Stimulated activated CD4-positive, alpha-beta T cell treated with anti-CD3 and anti-CD28 coated beads, Interleukin-4, amount 100 ng/mL, for 4 hours (primary cell): ENCODE data around the gene CDH15.
"Not testable (repeated sequence)": the region's sequence is repeated elsewhere in the genome, so short reads cannot be mapped to it uniquely, and the experiment has no call there.

Source experiments
- DNase-seq, 2 experiments: peaks; one replicate each; pipeline ENCODE4 v3.0.0-alpha.2; 2020

CDH15 gene

GRCh38 chr16:89156740-89157645 lies 14.6 kb upstream of the CDH15 start:
- DNase-seq: no peak

GRCh38 chr16:89157778-89158177 lies 13.8 kb upstream of the CDH15 start:
- no peak for DNase-seq

GRCh38 chr16:89159066-89159849 lies 12.3 kb upstream of the CDH15 start:
- no peak for DNase-seq

GRCh38 chr16:89159850-89160354 lies 11.6 kb upstream of the CDH15 start:
- no peak for DNase-seq

GRCh38 chr16:89160977-89161701 lies 10.4 kb upstream of the CDH15 start:
- DNase-seq: no peak

GRCh38 chr16:89161763-89162713 lies 9.5 kb upstream of the CDH15 start:
- no peak for DNase-seq

- DNase-seq: no peak
These were observed 8.3 kb upstream of the CDH15 start for GRCh38 chr16:89163297-89163696.

GRCh38 chr16:89164436-89164835 lies 7.1 kb upstream of the CDH15 start:
- no peak for DNase-seq

GRCh38 chr16:89164847-89165680 lies 6.5 kb upstream of the CDH15 start:
- no peak for DNase-seq

- DNase-seq: not testable (repeated sequence)
These were observed 5.9 kb upstream of the CDH15 start for GRCh38 chr16:89165681-89165979.

- no peak for DNase-seq
These were observed 4.7 kb upstream of the CDH15 start for GRCh38 chr16:89166696-89167424.

GRCh38 chr16:89167425-89167941 lies 4.1 kb upstream of the CDH15 start:
- DNase-seq: peak; percentile 72 to 91

GRCh38 chr16:89168381-89169189 lies 3.0 kb upstream of the CDH15 start:
- no peak for DNase-seq

GRCh38 chr16:89169778-89170177 lies 1.8 kb upstream of the CDH15 start:
- DNase-seq: no peak

- no peak for DNase-seq
These were observed 967 bp upstream of the CDH15 start for GRCh38 chr16:89170346-89171215.

GRCh38 chr16:89172171-89172527 lies 601 bp downstream of the CDH15 start:
- no peak for DNase-seq

GRCh38 chr16:89172528-89173173 lies 1.1 kb downstream of the CDH15 start:
- DNase-seq: no peak
